SK-N-MC (cell line): ENCODE data around the gene AKR1B1.

Source experiments
- EZH2 ChIP-seq: fragments of 200-600 bp; sonication (generic); IDR thresholded peaks from one replicate; pipeline ENCODE4 v1.6.1; 2017; ENCODE audit warnings: antibody characterized with exemption
- POLR2AphosphoS5 ChIP-seq: IDR thresholded peaks from 2 replicates; pipeline ENCODE4 v1.6.1; 2012; ENCODE audit warnings: mild to moderate bottlenecking, low read depth, low read length, borderline replicate concordance

DNA sequence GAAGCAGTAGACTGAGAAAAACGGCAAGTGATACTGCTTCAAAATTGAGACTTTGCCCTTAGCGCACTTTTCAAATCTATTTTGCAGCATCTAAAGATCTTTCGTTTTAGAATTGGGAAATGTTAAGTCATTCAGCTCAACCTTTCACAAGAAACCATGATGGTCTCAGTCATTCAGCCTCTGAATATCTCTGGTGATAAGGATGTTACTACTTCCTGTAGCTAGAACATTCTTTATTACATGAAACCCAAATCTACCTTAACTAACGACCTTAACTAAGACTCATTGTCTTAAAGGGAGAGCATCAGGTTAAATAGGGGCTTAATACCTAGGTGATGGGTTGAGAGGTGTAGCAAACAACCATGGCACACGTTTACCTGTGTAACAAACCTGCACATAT lies 42.1 kb upstream of the AKR1B1 start:
- no peak for TF ChIP-seq POLR2AphosphoS5
- no peak for TF ChIP-seq EZH2
